ENCODE data around the gene DSCAML1. TPM values are rescaled to one million over a fixed set of nuclear protein-coding genes. Genes with fewer than 3 reads are reported as not detected.
"Not testable (repeated sequence)": the region's sequence is repeated elsewhere in the genome, so short reads cannot be mapped to it uniquely, and the experiment has no call there.

The DSCAML1 gene
- total RNA-seq, 2 experiments from 2014 or later: 0.13 to 0.29 TPM

GRCh38 chr11:117410861-117411710, 385.9 kb downstream of the DSCAML1 start:
- no peak overlapping the region for H3K4me3 Mint-ChIP-seq
- no peak for TF ChIP-seq CTCF (IDR thresholded peaks at IDR 0.05)
- no peak overlapping the region for H3K27ac Mint-ChIP-seq
- ATAC-seq: no peak
- ChIA-PET POLR2A (interaction anchor here (0.6 kb wide), 1 partner anchor 81 kb away, joined by 3 read pairs; no protein-coding TSS in a partner anchor), CTCF (interaction anchor here (0.6 to 6.6 kb wide), 2 partner anchors 15 to 396 kb away, joined by 3 to 56 read pairs; no protein-coding TSS in a partner anchor)
- no peak for DNase-seq
- peaks cover 13% of the 10 kb centered on the region for H3K36me3 Mint-ChIP-seq (ENCODE audit: low read depth)
- H3K4me1 Mint-ChIP-seq (ENCODE audit: low read depth): no peaks in the 10 kb centered on the region
- intact Hi-C loops (cut with micrococcal nuclease): no loop called here
- H3K27me3 Mint-ChIP-seq: no peaks in the 10 kb centered on the region
- H3K9me3 Mint-ChIP-seq: peaks cover under 1% of the 10 kb centered on the region

- ChIA-PET POLR2A (interaction anchor here (0.6 kb wide), 1 partner anchor 80 kb away, joined by 3 read pairs; no protein-coding TSS in a partner anchor), CTCF (interaction anchor here (6.6 kb wide), 1 partner anchor 16 kb away, joined by 56 read pairs; no protein-coding TSS in a partner anchor)
- DNase-seq (no peak), ATAC-seq (no peak)
- Mint-ChIP-seq H3K36me3 (ENCODE audit: low read depth) (peaks cover 22% of the 10 kb centered on the region), H3K9me3 (peaks cover 9% of the 10 kb centered on the region), H3K4me3 (no peak overlapping the region), H3K27ac (no peak overlapping the region), H3K27me3 (no peaks in the 10 kb centered on the region), H3K4me1 (ENCODE audit: low read depth) (no peaks in the 10 kb centered on the region)
- intact Hi-C loops (cut with micrococcal nuclease): no loop called here
- no peak for TF ChIP-seq CTCF (IDR thresholded peaks at IDR 0.05)
These were observed 386.8 kb downstream of the DSCAML1 start for GRCh38 chr11:117410238-117410637.

- no peak for ATAC-seq
- Mint-ChIP-seq H3K27ac (no peak overlapping the region), H3K4me1 (ENCODE audit: low read depth) (no peaks in the 10 kb centered on the region), H3K27me3 (no peaks in the 10 kb centered on the region), H3K4me3 (no peak overlapping the region), H3K9me3 (peaks cover 11% of the 10 kb centered on the region), H3K36me3 (ENCODE audit: low read depth) (peaks cover 29% of the 10 kb centered on the region)
- intact Hi-C loops (cut with micrococcal nuclease): no loop called here
- CTCF ChIA-PET: interaction anchor here (0.5 to 6.6 kb wide), 2 partner anchors 17 to 214 kb away, joined by 3 to 56 read pairs; no protein-coding TSS in a partner anchor
- DNase-seq: no peak
- POLR2A ChIA-PET: no interaction called here
- TF ChIP-seq CTCF (IDR thresholded peaks at IDR 0.05): no peak
These were observed 387.5 kb downstream of the DSCAML1 start for GRCh38 chr11:117409511-117409910.

- intact Hi-C loops (cut with micrococcal nuclease): no loop called here
- TF ChIP-seq CTCF (IDR thresholded peaks at IDR 0.05): no peak
- Mint-ChIP-seq H3K27ac (no peak overlapping the region), H3K4me1 (ENCODE audit: low read depth) (no peaks in the 10 kb centered on the region), H3K4me3 (no peak overlapping the region), H3K36me3 (ENCODE audit: low read depth) (peaks cover 41% of the 10 kb centered on the region), H3K9me3 (peaks cover 11% of the 10 kb centered on the region), H3K27me3 (no peaks in the 10 kb centered on the region)
- ChIA-PET POLR2A (no interaction called here), CTCF (no interaction called here)
- DNase-seq: no peak
- no peak for ATAC-seq
These were observed 388.7 kb downstream of the DSCAML1 start for GRCh38 chr11:117408356-117408755.

- Mint-ChIP-seq H3K4me3 (no peak overlapping the region), H3K27me3 (no peaks in the 10 kb centered on the region), H3K36me3 (ENCODE audit: low read depth) (peaks cover 49% of the 10 kb centered on the region), H3K4me1 (ENCODE audit: low read depth) (no peaks in the 10 kb centered on the region), H3K9me3 (peaks cover 11% of the 10 kb centered on the region), H3K27ac (no peak overlapping the region)
- ChIA-PET POLR2A (no interaction called here), CTCF (interaction anchor here (1.5 kb wide), 1 partner anchor 19 kb away, joined by 4 read pairs; no protein-coding TSS in a partner anchor)
- ATAC-seq (no peak), DNase-seq (no peak)
- TF ChIP-seq CTCF (IDR thresholded peaks at IDR 0.05): no peak
- intact Hi-C loops (cut with micrococcal nuclease): no loop called here
These were observed 390.0 kb downstream of the DSCAML1 start for GRCh38 chr11:117407016-117407415.

- intact Hi-C loops (cut with micrococcal nuclease); ATAC-seq; POLR2A ChIA-PET; H3K27me3 Mint-ChIP-seq; H3K4me3 Mint-ChIP-seq; DNase-seq; H3K27ac Mint-ChIP-seq; H3K4me1 Mint-ChIP-seq (ENCODE audit: low read depth): not testable (repeated sequence)
- CTCF ChIA-PET: interaction anchor here (1.5 kb wide), 1 partner anchor 20 kb away, joined by 4 read pairs; no protein-coding TSS in a partner anchor
- Mint-ChIP-seq H3K36me3 (ENCODE audit: low read depth) (peaks cover 54% of the 10 kb centered on the region), H3K9me3 (peaks cover 11% of the 10 kb centered on the region)
These were observed 391.1 kb downstream of the DSCAML1 start for GRCh38 chr11:117405898-117406297.

GRCh38 chr11:117399100-117399840, 397.7 kb downstream of the DSCAML1 start:
- CTCF ChIA-PET: interaction anchor here (1.8 kb wide), 1 partner anchor 28 kb away, joined by 5 read pairs; no protein-coding TSS in a partner anchor
- H3K27me3 Mint-ChIP-seq; H3K27ac Mint-ChIP-seq; intact Hi-C loops (cut with micrococcal nuclease); H3K4me1 Mint-ChIP-seq (ENCODE audit: low read depth); ATAC-seq; H3K4me3 Mint-ChIP-seq; DNase-seq; H3K9me3 Mint-ChIP-seq; POLR2A ChIA-PET: not testable (repeated sequence)
- H3K36me3 Mint-ChIP-seq (ENCODE audit: low read depth): peaks cover 75% of the 10 kb centered on the region
